HepG2 (cell line): ENCODE measurements around the gene CBX2. TPM values are rescaled to one million over a fixed set of nuclear protein-coding genes. Genes with fewer than 3 reads are reported as not detected.
A peak's percentile ranks its signal among the peaks of the same experiment; 100 is the strongest.

Source experiments
- ATRX ChIP-seq: sonication (generic); formaldehyde crosslinking; IDR thresholded peaks from 2 replicates; pipeline ENCODE4 v1.4.0; 2020; ENCODE audit warnings: missing genetic modification reagents, borderline replicate concordance
- CREB1 ChIP-seq, 2 experiments: fragments of 450-650 bp in 1 of 2; IDR thresholded peaks; 2 replicates each; pipeline ENCODE4 v1.6.1; 2016 to 2017; ENCODE audit warnings: control low read depth in 1 of 2, mild to moderate bottlenecking in 1 of 2, missing compliant biosample characterization in 1 of 2, missing genetic modification characterization in 1 of 2
- GABPB1 ChIP-seq: IDR thresholded peaks from 2 replicates; pipeline ENCODE4 v1.6.1; 2016; ENCODE audit warnings: mild to moderate bottlenecking, missing genetic modification reagents, moderate library complexity, missing compliant biosample characterization
- NFE2L1 ChIP-seq: sonication (generic); formaldehyde crosslinking; IDR thresholded peaks from 2 replicates; pipeline ENCODE4 v1.4.0; 2020; ENCODE audit warnings: missing genetic modification reagents, mild to moderate bottlenecking, borderline replicate concordance
- PCBP1 ChIP-seq: fragments of 200-400 bp; formaldehyde crosslinking; IDR thresholded peaks from 2 replicates; pipeline ENCODE4 v1.6.1; 2017; ENCODE audit warnings: mild to moderate bottlenecking, low read depth, low read length, borderline replicate concordance
- STAG1 ChIP-seq: sonication (generic); formaldehyde crosslinking; IDR thresholded peaks from 2 replicates; pipeline ENCODE4 v1.4.0; 2020; ENCODE audit warnings: missing genetic modification reagents
- TEAD2 ChIP-seq: sonication (generic); formaldehyde crosslinking; IDR thresholded peaks from 2 replicates; pipeline ENCODE4 v1.9.0; 2021; ENCODE audit warnings: missing genetic modification reagents
- ZNF17 ChIP-seq: sonication (generic); formaldehyde crosslinking; IDR thresholded peaks from 2 replicates; pipeline ENCODE4 v1.5.0; 2020; ENCODE audit warnings: mild to moderate bottlenecking, missing genetic modification reagents
- ZNF678 ChIP-seq: sonication (generic); formaldehyde crosslinking; IDR thresholded peaks from 2 replicates; pipeline ENCODE4 v1.4.0; 2020; ENCODE audit warnings: mild to moderate bottlenecking, missing genetic modification reagents
- ZNF766 ChIP-seq: sonication (generic); formaldehyde crosslinking; IDR thresholded peaks from 2 replicates; pipeline ENCODE4 v1.5.0; 2020; ENCODE audit warnings: missing genetic modification reagents, borderline replicate concordance
- ZSCAN9 ChIP-seq: IDR thresholded peaks from 2 replicates; pipeline ENCODE4 v1.6.1; 2016; ENCODE audit warnings: borderline replicate concordance
- polyA plus RNA-seq, 8 experiments: library from polyadenylated mRNA; depleted of rRNA in 3 of 8; stranded (reverse) in 7 of 8; unstranded in 1 of 8; fragments of >200 nt; fragmentation: Illumina TruSeq in 4 of 8; extraction: Trizol in 4 of 8; gene quantifications; 2 replicates each; pipeline versions ENCODE4 v1.2.1 to v1.2.3, GENCODE V29; 2011 to 2016; ENCODE audit warnings: low read depth in 4 of 8, missing spikeins in 1 of 8, mixed read lengths in 1 of 8; ENCODE audit not compliant: insufficient read depth in 1 of 8
- total RNA-seq, 5 experiments: library from RNA; depleted of rRNA; stranded (reverse); fragments of >200 nt; fragmentation: Illumina TruSeq; extraction: Trizol; gene quantifications; 2 replicates each; pipeline ENCODE4 v1.2.3, GENCODE V29; 2016; ENCODE audit warnings: low read depth in 1 of 5
- TF ChIP-seq, protein P1 (sequence below): sonication (generic); formaldehyde crosslinking; IDR thresholded peaks from 2 replicates; pipeline ENCODE4 v1.8.0; 2022; ENCODE audit warnings: mild to moderate bottlenecking, missing genetic modification reagents, moderate library complexity
- TF ChIP-seq, protein P2 (sequence below): sonication (generic); formaldehyde crosslinking; IDR thresholded peaks from 2 replicates; pipeline ENCODE4 v1.4.0; 2020; ENCODE audit warnings: missing genetic modification reagents
- TF ChIP-seq, protein P3 (sequence below): sonication (generic); formaldehyde crosslinking; IDR thresholded peaks from 2 replicates; pipeline ENCODE4 v1.4.0; 2020; ENCODE audit warnings: missing genetic modification reagents, borderline replicate concordance
- TF ChIP-seq, protein P4 (sequence below): sonication (generic); formaldehyde crosslinking; IDR thresholded peaks from 2 replicates; pipeline ENCODE4 v1.8.0; 2022; ENCODE audit warnings: missing genetic modification reagents, mild to moderate bottlenecking, inconsistent platforms, borderline replicate concordance

CBX2 gene
- total and polyA plus RNA-seq, 2 of the 13 experiments (the other 11 are each of a cell fraction or from before 2014, with no cell fraction given): 14.5 to 31.1 TPM

DNA sequence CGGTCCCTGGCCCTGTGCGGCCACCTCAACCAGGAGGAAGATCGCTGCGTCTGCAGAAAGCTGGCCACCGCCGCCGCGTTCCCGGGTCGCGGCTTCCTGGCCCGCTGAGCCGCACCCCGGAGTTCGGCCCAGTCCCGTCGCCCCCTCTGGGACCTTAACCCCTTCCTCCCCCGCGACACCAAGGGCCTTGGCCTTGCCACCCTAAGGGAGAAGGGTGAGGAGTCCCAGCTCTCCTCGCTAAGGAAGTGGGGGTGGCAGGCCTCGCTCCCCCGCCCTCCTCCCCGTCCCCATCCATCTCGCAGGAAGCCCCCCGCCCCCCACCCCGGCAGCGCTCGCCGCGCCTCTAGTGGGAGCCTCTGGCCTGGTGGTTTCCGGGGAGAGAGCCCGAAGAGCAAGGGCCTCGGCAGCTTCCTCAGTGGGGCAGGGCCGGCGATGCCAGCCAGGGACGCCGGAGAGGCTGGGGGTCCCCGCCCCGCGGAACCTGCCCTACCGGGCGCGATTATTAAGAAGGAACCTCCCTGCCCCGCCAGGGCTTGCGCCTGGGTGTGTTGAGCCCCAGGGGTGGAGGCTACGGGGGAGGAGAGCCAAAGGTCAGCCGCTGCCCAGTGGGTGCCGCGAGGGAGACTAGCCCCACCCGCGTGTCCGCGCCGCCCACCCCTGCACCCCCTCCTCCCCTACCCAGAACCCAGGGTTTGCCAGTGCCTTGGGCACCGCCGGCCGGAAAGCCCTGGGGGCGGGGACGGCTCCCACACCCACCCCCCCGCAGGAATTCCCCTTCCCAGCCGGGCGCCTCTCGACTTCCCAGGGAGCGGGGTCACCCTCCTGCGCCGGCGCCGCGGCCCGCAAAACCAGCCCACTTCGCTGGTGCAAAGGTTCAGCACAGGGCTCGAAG lies 54.5 kb downstream of the CBX2 start (continued):
- TF ChIP-seq ZNF17 (no peak), ZNF766 (no peak), TEAD2 (CRISPR knock-in tag) (peak; percentile 85; the same call in 1 of the 2 replicates), STAG1 (CRISPR knock-in tag) (peak; percentile 17; the same call in 1 of the 2 replicates), GABPB1 (CRISPR knock-in tag) (peak; percentile 52), ZSCAN9 (CRISPR knock-in tag) (peak; percentile 17; the same call in 1 of the 2 replicates), CREB1 (IDR thresholded peaks at IDR 0.05) (no peak), CREB1 (CRISPR knock-in tag; IDR thresholded peaks at IDR 0.05) (no peak), ATRX (CRISPR knock-in tag) (no peak), PCBP1 (peak; percentile 93), NFE2L1 (no peak), ZNF678 (CRISPR knock-in tag) (no peak)
- TF ChIP-seq, protein P1, sequence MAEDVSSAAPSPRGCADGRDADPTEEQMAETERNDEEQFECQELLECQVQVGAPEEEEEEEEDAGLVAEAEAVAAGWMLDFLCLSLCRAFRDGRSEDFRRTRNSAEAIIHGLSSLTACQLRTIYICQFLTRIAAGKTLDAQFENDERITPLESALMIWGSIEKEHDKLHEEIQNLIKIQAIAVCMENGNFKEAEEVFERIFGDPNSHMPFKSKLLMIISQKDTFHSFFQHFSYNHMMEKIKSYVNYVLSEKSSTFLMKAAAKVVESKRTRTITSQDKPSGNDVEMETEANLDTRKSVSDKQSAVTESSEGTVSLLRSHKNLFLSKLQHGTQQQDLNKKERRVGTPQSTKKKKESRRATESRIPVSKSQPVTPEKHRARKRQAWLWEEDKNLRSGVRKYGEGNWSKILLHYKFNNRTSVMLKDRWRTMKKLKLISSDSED (CRISPR knock-in tag): no peak
- TF ChIP-seq, protein P2, sequence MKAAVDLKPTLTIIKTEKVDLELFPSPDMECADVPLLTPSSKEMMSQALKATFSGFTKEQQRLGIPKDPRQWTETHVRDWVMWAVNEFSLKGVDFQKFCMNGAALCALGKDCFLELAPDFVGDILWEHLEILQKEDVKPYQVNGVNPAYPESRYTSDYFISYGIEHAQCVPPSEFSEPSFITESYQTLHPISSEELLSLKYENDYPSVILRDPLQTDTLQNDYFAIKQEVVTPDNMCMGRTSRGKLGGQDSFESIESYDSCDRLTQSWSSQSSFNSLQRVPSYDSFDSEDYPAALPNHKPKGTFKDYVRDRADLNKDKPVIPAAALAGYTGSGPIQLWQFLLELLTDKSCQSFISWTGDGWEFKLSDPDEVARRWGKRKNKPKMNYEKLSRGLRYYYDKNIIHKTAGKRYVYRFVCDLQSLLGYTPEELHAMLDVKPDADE (CRISPR knock-in tag): peak; percentile 64; the same call in 1 of the 2 replicates
- TF ChIP-seq, protein P3, sequence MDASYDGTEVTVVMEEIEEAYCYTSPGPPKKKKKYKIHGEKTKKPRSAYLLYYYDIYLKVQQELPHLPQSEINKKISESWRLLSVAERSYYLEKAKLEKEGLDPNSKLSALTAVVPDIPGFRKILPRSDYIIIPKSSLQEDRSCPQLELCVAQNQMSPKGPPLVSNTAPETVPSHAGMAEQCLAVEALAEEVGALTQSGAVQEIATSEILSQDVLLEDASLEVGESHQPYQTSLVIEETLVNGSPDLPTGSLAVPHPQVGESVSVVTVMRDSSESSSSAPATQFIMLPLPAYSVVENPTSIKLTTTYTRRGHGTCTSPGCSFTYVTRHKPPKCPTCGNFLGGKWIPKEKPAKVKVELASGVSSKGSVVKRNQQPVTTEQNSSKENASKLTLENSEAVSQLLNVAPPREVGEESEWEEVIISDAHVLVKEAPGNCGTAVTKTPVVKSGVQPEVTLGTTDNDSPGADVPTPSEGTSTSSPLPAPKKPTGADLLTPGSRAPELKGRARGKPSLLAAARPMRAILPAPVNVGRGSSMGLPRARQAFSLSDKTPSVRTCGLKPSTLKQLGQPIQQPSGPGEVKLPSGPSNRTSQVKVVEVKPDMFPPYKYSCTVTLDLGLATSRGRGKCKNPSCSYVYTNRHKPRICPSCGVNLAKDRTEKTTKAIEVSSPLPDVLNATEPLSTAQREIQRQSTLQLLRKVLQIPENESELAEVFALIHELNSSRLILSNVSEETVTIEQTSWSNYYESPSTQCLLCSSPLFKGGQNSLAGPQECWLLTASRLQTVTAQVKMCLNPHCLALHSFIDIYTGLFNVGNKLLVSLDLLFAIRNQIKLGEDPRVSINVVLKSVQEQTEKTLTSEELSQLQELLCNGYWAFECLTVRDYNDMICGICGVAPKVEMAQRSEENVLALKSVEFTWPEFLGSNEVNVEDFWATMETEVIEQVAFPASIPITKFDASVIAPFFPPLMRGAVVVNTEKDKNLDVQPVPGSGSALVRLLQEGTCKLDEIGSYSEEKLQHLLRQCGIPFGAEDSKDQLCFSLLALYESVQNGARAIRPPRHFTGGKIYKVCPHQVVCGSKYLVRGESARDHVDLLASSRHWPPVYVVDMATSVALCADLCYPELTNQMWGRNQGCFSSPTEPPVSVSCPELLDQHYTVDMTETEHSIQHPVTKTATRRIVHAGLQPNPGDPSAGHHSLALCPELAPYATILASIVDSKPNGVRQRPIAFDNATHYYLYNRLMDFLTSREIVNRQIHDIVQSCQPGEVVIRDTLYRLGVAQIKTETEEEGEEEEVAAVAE (CRISPR knock-in tag): no peak
- TF ChIP-seq, protein P4, sequence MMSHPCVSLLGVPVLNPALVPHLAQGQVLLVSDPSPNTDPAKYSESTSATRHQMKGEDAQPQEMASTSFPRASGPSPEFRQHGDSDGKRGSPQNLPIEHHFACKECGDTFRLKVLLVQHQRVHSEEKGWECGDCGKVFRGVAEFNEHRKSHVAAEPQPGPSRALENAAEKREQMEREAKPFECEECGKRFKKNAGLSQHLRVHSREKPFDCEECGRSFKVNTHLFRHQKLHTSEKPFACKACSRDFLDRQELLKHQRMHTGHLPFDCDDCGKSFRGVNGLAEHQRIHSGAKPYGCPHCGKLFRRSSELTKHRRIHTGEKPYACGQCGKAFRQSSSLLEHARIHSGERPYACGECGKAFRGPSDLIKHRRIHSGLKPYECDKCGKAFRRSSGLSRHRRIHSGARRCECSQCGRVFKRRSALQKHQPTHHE (CRISPR knock-in tag): 0 out of 2 replicates have a peak, but pooled peaks have one; percentile 38
